Fibroblast of the conjunctiva (primary cell): ENCODE data around the gene BANF2.

ENCODE experiments used
- DNase-seq: peaks from one replicate; pipeline ENCODE4 v3.0.0-alpha.2; 2010; ENCODE audit warnings: low read depth

The BANF2 gene

DNA sequence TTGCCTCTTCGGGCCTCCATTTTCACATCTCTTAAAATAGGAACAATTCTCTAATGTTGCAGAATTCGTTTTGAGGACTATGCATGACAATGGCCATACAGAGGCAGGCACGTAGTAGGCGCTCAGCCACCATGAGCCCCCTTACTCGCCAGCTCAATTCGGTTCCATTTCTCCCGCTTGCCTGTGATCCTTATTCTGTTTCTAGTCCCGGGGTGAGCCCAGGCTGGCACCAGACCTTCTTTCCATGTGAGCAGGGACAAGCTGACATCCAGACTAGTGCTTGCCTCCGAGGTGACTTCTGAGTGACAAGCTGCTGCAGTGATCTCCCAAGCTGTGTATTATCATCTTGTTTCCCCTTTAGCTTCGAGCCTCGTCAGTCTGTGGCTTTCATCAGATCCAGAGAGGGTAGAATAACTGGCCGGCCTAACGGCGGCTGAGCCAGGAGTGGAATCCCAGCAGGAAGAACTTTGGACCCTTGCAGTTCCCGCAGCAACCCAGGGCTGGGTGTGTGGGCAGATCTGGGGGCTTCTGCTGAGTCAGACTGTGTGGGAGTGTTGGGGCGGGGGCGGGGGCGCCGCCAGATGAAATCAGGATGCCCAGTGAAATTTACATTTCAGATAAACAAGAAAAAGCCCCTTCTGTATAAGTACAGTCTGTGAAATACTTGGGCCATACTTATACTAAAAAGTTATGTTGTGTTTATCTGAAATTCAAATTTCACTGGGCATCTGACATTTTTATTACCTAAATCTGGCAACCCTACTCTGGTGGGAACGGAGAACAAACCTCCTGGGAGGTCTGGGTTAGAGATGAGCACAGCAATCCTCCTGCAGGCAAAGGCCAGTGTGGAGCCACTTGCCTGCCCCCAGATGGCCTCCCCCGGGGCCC, 10.9 kb downstream of the BANF2 start:
- no peak for DNase-seq

- DNase-seq = no peak
Measured at GRCh38 chr20:17711267-17711627, 11.5 kb downstream of the BANF2 start.

DNA sequence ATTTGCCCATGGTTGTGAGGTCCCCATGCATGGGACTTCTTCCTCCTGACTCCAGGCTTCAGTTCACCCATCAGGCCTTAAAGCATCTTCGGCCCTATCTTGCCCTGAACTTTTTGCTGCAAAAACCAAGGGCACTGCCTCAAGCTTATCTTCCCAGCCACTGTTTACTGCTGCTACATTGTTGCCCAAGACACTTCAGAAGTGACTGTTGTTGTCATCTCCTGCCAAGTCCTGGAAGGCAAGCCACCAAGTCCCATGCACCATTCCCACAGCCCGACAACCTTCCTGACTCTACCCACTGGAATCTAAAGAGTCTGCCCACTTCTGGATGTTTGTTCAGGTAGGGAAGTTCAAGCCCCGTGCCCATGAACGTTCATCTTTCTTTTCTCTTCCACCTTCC, 12.4 kb downstream of the BANF2 start:
- no peak for DNase-seq

DNA sequence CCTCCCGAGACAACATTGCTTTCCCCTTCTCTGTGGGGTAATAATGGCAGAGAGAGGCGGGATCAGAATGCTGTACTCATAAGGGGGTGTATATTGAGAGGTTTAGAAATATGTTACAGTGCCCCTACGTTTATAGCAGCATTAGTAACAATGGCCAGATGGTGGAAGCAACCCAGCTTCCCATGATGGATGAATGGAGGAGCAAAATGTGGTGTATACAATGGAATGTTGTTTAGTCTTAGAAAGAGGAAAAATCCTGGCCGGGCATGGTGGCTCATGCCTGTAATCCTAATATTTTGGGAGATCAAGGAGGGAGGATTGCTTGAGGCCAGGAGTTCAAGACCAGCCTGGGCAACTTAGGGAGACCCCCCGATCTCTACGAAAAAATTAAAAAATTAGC, 12.9 kb downstream of the BANF2 start:
- no peak for DNase-seq

- DNase-seq = no peak
Measured at GRCh38 chr20:17714597-17714996, 14.8 kb downstream of the BANF2 start.

- no peak for DNase-seq
Measured at GRCh38 chr20:17715075-17715474, 15.3 kb downstream of the BANF2 start.

DNA sequence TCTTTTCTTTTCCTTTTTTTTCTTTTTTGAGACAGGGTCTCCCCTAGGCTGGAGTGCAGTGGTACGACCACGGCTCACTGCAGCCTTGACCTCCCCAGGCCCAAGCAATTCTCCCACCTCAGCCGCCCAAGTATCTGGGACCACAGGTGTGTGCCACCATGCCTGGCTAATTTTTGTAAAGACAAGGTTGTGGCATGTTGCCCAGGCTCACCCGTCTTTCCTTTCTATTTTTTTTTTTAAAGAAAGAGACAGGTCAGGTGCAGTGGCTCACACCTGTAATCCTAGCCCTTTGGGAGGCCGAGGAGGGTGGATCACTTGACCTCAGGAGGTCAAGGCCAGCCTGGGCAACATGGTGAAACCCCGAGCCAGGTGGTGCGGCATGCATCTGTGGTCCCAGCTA, 16.6 kb downstream of the BANF2 start:
- DNase-seq = no peak

- no peak for DNase-seq
Measured at GRCh38 chr20:17720755-17721154, 21.0 kb downstream of the BANF2 start.

DNA sequence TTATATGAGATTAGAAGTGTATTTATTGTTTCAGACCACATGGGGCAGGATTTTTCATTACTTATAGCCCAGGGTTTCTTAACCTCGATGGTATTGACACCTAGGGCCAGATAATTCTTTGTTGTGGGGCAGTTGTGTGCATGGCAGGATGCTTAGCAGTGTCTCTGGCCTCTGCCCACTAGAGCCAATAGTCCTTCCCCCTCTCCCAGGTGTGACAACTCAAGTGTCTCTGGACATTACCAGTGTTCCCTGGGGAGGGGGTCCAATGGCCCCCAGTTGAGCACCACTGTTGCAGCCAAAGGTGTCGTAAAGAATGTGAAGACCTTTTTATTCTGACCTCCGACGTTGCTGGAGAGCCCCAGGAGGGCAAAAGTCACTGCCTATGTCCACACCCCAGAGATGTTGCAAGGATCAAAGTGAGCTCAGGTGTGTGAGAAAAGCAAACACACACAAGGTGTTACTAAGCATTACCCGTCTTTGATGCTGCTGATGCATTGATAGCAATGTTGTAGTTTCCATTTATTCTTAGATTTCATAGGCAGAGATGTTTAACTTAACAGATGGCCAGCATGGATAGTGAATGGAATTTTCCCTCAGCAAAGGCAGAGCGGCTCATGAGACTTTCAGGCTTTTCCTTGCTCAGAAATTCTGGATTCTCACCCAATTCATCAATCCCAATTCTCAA, 22.2 kb downstream of the BANF2 start:
- no peak for DNase-seq

GRCh38 chr20:17722493-17723300, 22.9 kb downstream of the BANF2 start:
- no peak for DNase-seq

DNA sequence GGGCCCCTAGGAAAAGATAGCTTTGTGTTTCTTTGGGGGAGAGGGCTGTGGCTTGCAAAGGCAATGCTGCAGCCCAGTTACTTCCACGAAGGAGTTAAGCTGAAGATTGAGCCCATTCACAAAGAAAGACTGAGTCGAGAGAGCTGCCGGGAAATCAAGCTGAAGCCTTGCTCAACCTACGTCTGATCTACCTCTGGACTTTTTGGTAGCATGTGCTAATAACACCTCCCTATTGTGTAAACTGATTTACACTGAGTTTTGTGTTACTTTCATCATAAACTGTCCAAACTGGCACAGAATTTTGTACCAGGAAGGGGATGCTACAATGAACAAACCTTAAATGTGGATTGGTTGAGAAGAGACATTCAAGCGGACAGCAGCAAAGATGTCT, 23.5 kb downstream of the BANF2 start:
- no peak for DNase-seq

DNA sequence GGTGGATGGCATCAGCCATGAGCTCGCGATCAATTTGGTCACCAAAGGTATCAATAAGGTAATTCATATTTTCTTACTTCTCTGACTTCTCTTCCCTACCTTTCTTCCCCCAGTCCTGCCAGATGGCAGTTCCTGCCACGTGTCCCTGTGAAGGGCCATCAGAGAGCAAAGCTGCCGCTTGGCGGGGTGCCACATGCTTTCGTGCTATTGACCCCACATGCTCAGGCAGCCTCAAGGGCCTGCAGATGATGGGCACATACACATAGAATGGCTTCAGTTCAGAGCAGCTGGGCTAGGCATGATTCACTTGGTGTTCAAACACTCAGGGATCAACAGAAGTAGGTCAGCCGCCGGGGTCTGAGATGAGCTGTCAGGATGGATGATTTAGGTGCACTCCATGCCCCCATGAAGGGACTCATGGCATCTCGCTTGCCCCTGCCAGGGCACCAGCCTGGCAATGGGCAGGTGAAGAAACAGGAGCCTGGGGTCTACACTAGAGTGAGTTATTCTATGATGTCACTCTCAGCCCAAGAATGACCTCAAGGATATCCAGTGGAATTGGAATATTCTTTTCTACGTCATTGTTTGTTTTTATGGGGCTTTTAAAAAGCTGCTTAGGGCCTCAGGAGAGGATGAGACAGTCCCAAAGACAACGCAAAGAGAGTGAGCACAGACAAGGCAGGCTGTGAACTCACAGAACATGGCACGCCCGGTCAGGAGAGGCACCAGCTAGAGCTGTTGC, 25.5 kb downstream of the BANF2 start:
- no peak for DNase-seq

GRCh38 chr20:17726902-17727301, 27.1 kb downstream of the BANF2 start:
- DNase-seq = no peak

- DNase-seq = no peak
Measured at GRCh38 chr20:17727351-17727750, 27.6 kb downstream of the BANF2 start.

DNA sequence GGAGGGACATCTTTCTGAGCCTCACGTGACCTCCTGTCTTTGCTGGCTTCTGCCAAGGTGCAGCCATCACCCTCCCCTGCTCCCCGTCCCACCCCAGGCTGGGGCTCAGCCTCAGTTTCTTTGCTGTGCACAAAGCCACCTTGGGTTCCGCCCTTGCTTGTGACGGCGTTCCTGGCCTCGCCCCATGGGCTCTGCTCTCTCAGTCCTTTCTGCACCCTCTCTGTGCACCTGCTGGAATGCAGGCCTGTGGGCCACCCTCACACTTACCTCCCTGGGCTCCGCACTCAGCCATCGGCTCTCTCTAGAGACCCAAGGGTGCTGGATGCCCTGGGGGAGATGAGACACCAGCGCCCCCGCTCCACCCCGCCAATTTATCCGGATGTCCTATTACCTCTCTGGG, 28.3 kb downstream of the BANF2 start:
- no peak for DNase-seq

DNA sequence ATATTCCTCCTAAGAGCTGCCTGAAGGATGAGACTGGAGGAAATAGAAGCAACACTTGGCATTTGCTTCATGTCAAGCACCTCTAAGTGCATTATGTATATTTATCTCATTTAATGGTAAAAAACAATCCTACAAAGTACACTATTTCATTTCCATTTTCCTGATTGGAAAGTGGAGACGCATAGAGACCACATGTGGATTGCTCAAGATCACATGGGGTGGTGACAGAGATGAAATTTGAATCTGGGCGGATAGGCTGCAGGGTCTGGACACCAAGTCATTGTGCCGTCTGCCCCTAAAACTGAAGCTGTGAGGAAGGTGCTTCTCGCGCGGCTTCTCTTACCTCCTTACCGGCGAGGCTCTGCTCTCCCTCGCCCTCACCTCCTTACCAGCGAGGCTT, 30.3 kb downstream of the BANF2 start:
- no peak for DNase-seq

- no peak for DNase-seq
Measured at GRCh38 chr20:17731233-17731632, 31.5 kb downstream of the BANF2 start.

GRCh38 chr20:17732907-17733521, 33.2 kb downstream of the BANF2 start:
- DNase-seq = no peak

- no peak for DNase-seq
Measured at GRCh38 chr20:17733767-17734304, 34.1 kb downstream of the BANF2 start.

GRCh38 chr20:17734374-17734773, 34.6 kb downstream of the BANF2 start:
- DNase-seq = no peak

DNA sequence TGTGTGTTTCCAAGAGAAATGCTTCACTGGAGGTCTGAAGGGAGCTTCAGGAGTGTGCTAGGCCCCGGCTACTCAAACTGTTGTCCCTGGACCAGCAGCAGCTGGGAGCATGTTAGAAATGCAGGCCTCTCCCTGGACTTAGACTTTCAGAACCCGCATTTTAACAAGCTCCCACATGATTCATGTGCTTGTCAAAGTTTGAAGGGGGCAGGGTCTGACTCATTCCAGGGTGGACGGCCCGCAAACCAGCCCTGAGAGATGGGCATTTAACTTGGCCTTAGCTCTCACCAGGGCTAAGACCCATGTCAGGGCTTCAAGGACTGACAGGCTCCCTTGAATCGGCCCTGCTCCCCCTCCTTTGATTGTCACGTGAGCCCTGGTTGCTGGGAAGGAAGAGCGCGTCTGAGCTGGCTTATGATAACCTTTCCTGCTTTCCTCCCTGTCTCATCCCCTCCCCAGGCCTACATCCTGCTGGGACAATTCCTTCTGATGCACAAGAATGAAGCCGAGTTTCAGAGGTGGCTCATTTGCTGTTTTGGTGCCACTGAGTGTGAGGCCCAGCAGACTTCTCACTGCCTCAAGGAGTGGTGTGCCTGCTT, 35.5 kb downstream of the BANF2 start:
- no peak for DNase-seq
